Tibial nerve (tissue), 3 donors: ENCODE results near the gene HTRA1.

Experiments
- CTCF ChIP-seq, 5 experiments: fragments of 200-600 bp in 3 of 5; fragments of 450-650 bp in 2 of 5; sonication (generic) in 3 of 5; IDR thresholded peaks; one replicate each; pipeline ENCODE4 v1.5.1; 2016 to 2019; ENCODE audit warnings: antibody characterized with exemption in 5 of 5, mild to moderate bottlenecking in 3 of 5, moderate library complexity in 2 of 5
- POLR2A ChIP-seq, 2 donors: fragments of 450-650 bp; IDR thresholded peaks; one replicate each; pipeline ENCODE4 v1.6.1; 2017; ENCODE audit warnings: antibody characterized with exemption in 2 of 2, mild to moderate bottlenecking in 2 of 2, moderate library complexity in 2 of 2

DNA sequence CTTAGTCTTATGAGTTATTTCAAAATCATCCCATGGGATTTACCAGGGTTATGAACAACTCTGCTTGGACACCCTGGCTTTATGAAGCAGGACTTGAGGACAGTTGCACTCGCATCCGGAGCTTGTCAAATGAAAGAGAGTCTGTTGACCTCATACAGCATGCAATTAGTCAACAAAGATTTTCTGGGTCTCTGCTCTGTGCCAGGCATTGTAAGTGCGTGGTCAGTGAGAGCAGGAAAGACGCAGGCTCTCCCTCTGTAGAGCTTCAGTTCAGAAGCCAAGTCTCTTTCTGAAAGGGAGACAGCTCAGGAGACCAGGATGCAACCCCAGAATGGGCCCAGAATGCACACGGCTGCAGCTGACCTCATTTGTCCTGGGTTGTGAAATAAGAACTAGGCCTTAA, 53.7 kb downstream of the HTRA1 start:
- no peak for TF ChIP-seq POLR2A (IDR thresholded peaks at IDR 0.05)
- TF ChIP-seq CTCF (IDR thresholded peaks at IDR 0.05), result no peak
